ENCODE data around the gene CALML3. TPM values are rescaled to one million over a fixed set of nuclear protein-coding genes. Genes with fewer than 3 reads are reported as not detected.

The CALML3 gene
- total RNA-seq, 1 experiment from 2014 or later = not detected

DNA sequence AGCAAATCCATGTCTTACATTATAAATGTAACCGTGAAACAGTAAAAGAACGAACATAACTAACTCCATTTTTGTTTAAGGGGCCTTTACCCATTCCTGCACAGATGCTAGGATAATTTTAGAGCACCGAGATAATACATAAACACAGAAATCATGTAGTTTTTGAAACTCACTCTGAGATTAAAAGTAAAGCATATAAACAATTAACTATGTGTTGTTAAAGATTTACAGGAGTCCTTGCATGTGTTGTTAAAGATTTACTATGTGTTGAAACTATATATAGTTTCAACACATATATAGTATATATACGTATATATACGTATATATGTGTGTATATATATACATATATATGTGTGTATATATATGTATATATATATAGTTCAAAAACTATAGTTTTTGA is 7.2 kb upstream of the CALML3 start:
- Histone ChIP-seq H3K4me2 (no peak overlapping the region), H3K79me2 (ENCODE audit: low read depth) (no peaks in the 10 kb centered on the region), H3K36me3 (ENCODE audit: low read depth) (no peaks in the 10 kb centered on the region), H3K9me3 (ENCODE audit: insufficient read depth, low read depth) (no peaks in the 10 kb centered on the region), H4K20me1 (ENCODE audit: insufficient read depth) (no peaks in the 10 kb centered on the region), H3K4me3 (no peak overlapping the region), H3K4me1 (replicated peaks; ENCODE audit: insufficient read depth) (peaks cover 6% of the 10 kb centered on the region), H3K9me2 (ENCODE audit: insufficient read depth) (no peaks in the 10 kb centered on the region), H3F3A (ENCODE audit: insufficient read depth, low read depth) (0 out of 2 replicates have a peak, but pooled peaks cover 9% of the 10 kb centered on the region), H2AFZ (no peak overlapping the region), H3K27me3 (ENCODE audit: insufficient read depth, low read depth) (no peaks in the 10 kb centered on the region), H3K27ac (no peak overlapping the region)
- ChIA-PET POLR2A (ENCODE audit: unreplicated experiment) (no interaction called here), CTCF (no interaction called here)
- TF ChIP-seq, protein P1, sequence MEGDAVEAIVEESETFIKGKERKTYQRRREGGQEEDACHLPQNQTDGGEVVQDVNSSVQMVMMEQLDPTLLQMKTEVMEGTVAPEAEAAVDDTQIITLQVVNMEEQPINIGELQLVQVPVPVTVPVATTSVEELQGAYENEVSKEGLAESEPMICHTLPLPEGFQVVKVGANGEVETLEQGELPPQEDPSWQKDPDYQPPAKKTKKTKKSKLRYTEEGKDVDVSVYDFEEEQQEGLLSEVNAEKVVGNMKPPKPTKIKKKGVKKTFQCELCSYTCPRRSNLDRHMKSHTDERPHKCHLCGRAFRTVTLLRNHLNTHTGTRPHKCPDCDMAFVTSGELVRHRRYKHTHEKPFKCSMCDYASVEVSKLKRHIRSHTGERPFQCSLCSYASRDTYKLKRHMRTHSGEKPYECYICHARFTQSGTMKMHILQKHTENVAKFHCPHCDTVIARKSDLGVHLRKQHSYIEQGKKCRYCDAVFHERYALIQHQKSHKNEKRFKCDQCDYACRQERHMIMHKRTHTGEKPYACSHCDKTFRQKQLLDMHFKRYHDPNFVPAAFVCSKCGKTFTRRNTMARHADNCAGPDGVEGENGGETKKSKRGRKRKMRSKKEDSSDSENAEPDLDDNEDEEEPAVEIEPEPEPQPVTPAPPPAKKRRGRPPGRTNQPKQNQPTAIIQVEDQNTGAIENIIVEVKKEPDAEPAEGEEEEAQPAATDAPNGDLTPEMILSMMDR (conservative IDR thresholded peaks at IDR 0.05) = no peak
- no peak for TF ChIP-seq EZH2 (IDR thresholded peaks at IDR 0.05; ENCODE audit: low read depth)
- DNase-seq = no peak
- BruUV-seq (replicated peaks) = no TSS peak
- intact Hi-C loops (cut with micrococcal nuclease; ENCODE audit: unreplicated experiment) = no loop called here

DNA sequence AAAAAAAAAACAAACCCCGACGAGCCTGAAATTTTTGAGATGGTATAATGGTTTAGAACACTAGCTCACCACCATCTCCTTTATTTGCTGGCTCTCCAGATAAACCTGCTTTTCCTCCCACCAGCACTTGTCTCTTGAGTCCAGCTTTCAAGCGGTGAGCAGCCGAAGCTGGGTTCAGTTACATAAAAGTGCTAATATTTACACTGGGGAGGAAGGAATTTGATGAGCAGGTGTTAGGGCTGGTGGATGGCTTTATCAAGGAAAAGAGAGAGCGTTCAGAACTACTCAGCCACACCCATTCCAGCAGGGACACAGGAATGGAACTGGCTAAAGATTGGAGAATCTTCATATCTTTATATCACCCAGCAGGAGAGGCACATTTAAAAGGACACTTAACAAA is 6.6 kb upstream of the CALML3 start:
- H3K36me3 ChIP-seq (ENCODE audit: low read depth) = no peaks in the 10 kb centered on the region
- H3K27me3 ChIP-seq (ENCODE audit: insufficient read depth, low read depth) = no peaks in the 10 kb centered on the region
- no TSS peak for BruUV-seq (replicated peaks)
- no peaks in the 10 kb centered on the region for H3K9me3 ChIP-seq (ENCODE audit: insufficient read depth, low read depth)
- H3F3A ChIP-seq (ENCODE audit: insufficient read depth, low read depth) = 0 out of 2 replicates have a peak, but pooled peaks cover 9% of the 10 kb centered on the region
- peaks cover 6% of the 10 kb centered on the region for H3K4me1 ChIP-seq (replicated peaks; ENCODE audit: insufficient read depth)
- no peak overlapping the region for H2AFZ ChIP-seq
- intact Hi-C loops (cut with micrococcal nuclease; ENCODE audit: unreplicated experiment) = no loop called here
- ChIA-PET CTCF (no interaction called here), POLR2A (ENCODE audit: unreplicated experiment) (interaction anchor here (0.5 kb wide), 1 partner anchor 142 kb away, joined by 3 read pairs; no protein-coding TSS in a partner anchor)
- no peaks in the 10 kb centered on the region for H3K79me2 ChIP-seq (ENCODE audit: low read depth)
- H3K9me2 ChIP-seq (ENCODE audit: insufficient read depth) = no peaks in the 10 kb centered on the region
- no peak overlapping the region for H3K4me3 ChIP-seq
- no peak overlapping the region for H3K4me2 ChIP-seq
- TF ChIP-seq EZH2 (IDR thresholded peaks at IDR 0.05; ENCODE audit: low read depth) = no peak
- TF ChIP-seq, protein P1 (conservative IDR thresholded peaks at IDR 0.05) = no peak
- DNase-seq = no peak
- no peak overlapping the region for H3K27ac ChIP-seq
- H4K20me1 ChIP-seq (ENCODE audit: insufficient read depth) = no peaks in the 10 kb centered on the region

DNA sequence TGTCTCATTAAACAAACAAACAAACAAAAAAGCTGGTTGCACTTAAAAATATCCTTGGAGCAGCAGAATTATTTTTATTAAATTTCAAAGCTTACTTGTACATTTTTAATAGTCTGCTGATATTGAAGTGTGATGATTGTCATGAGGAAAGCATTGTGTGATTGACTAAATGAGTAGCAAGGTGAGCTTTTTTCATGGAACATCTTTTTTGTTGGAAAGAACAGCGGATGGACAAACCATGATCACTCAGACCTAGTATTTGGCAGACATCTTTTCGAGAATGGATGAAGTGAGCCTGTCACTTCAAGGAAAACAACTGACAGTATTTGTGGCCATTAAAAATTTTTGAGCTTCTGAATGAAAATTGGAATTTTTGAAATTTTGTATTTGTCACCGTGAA is 5.7 kb upstream of the CALML3 start:
- no peaks in the 10 kb centered on the region for H3K27me3 ChIP-seq (ENCODE audit: insufficient read depth, low read depth)
- H4K20me1 ChIP-seq (ENCODE audit: insufficient read depth) = no peaks in the 10 kb centered on the region
- no peak overlapping the region for H2AFZ ChIP-seq
- no peaks in the 10 kb centered on the region for H3K9me2 ChIP-seq (ENCODE audit: insufficient read depth)
- TF ChIP-seq EZH2 (IDR thresholded peaks at IDR 0.05; ENCODE audit: low read depth) = no peak
- TF ChIP-seq, protein P1 (conservative IDR thresholded peaks at IDR 0.05) = no peak
- ChIA-PET CTCF (no interaction called here), POLR2A (ENCODE audit: unreplicated experiment) (interaction anchor here (0.5 to 0.6 kb wide), 2 partner anchors 28 to 95 kb away, joined by 3 read pairs; no protein-coding TSS in a partner anchor)
- no peaks in the 10 kb centered on the region for H3K36me3 ChIP-seq (ENCODE audit: low read depth)
- H3K9me3 ChIP-seq (ENCODE audit: insufficient read depth, low read depth) = no peaks in the 10 kb centered on the region
- intact Hi-C loops (cut with micrococcal nuclease; ENCODE audit: unreplicated experiment) = no loop called here
- H3K27ac ChIP-seq = no peak overlapping the region
- no peak for DNase-seq
- H3K4me1 ChIP-seq (replicated peaks; ENCODE audit: insufficient read depth) = peaks cover 6% of the 10 kb centered on the region
- no peak overlapping the region for H3K4me2 ChIP-seq
- no peak overlapping the region for H3K4me3 ChIP-seq
- 0 out of 2 replicates have a peak, but pooled peaks cover 9% of the 10 kb centered on the region for H3F3A ChIP-seq (ENCODE audit: insufficient read depth, low read depth)
- H3K79me2 ChIP-seq (ENCODE audit: low read depth) = no peaks in the 10 kb centered on the region
- no TSS peak for BruUV-seq (replicated peaks)
